Aorta (tissue), 5 donors: ENCODE measurements around the gene TATDN2. TPM values are rescaled to one million over a fixed set of nuclear protein-coding genes. Genes with fewer than 3 reads are reported as not detected.

Experiments used
- ATAC-seq: fragments of 200-7000 bp; cut with Tn5 transposase; one replicate; pipeline ENCODE4 v1.9.1; 2022; ENCODE audit warnings: moderate library complexity; ENCODE audit not compliant: low FRiP score
- DNase-seq, 2 donors: peaks; one replicate each; pipeline ENCODE4 v3.0.0-alpha.2; 2020
- H3K27ac ChIP-seq, 2 donors: one replicate each; pipeline ENCODE4 v1.5.1; 2013; ENCODE audit warnings: low read length in 2 of 2, mild to moderate bottlenecking in 2 of 2, moderate library complexity in 2 of 2, control low read depth in 1 of 2, inconsistent platforms in 1 of 2, low read depth in 1 of 2
- H3K27me3 ChIP-seq, 2 donors: one replicate each; pipeline ENCODE4 v1.6.1; 2013; ENCODE audit warnings: control low read depth in 1 of 2, low read length in 1 of 2, mild to moderate bottlenecking in 1 of 2, moderate library complexity in 1 of 2; ENCODE audit not compliant: insufficient read depth in 2 of 2, control insufficient read depth in 1 of 2
- H3K36me3 ChIP-seq, 2 donors: one replicate each; pipeline ENCODE4 v1.6.1; 2013; ENCODE audit warnings: control low read depth in 1 of 2, low read length in 1 of 2, mild to moderate bottlenecking in 1 of 2; ENCODE audit not compliant: insufficient read depth in 2 of 2, control insufficient read depth in 1 of 2
- H3K4me1 ChIP-seq, 2 donors: one replicate each; pipeline ENCODE4 v1.6.1; 2013; ENCODE audit warnings: low read length in 2 of 2, control low read depth in 1 of 2, mild to moderate bottlenecking in 1 of 2, moderate library complexity in 1 of 2; ENCODE audit not compliant: insufficient read depth in 2 of 2, control insufficient read depth in 1 of 2
- H3K4me3 ChIP-seq, 2 donors: one replicate each; pipeline ENCODE4 v1.5.1; 2013; ENCODE audit warnings: low read length in 2 of 2, control low read depth in 1 of 2, mild to moderate bottlenecking in 1 of 2
- H3K9me3 ChIP-seq: one replicate; pipeline ENCODE4 v1.6.1; 2013; ENCODE audit warnings: mild to moderate bottlenecking, low read length; ENCODE audit not compliant: control insufficient read depth
- WGBS, 2 donors: extraction: QIAGEN DNeasy Blood & Tissue Kit; methylation state at CpG; one replicate each; pipeline ENCODE4 v1.1.7; 2013; 5-methylcytosine and 5-hydroxymethylcytosine counted together
- intact Hi-C, 2 donors: fragments of 100-400 bp; cut with DNase I; formaldehyde crosslinking; loops; one replicate each; pipeline versions ENCODE4 v1.14.2 to v1.15.0; 2022
- polyA plus RNA-seq, 2 donors: library from polyadenylated mRNA; stranded (reverse); fragments of 200-250 nt; gene quantifications; one replicate each; pipeline ENCODE4 v1.2.3, GENCODE V29; 2013
- total RNA-seq, 2 donors: library from RNA; stranded (reverse); fragmentation: NEBNext Ultra II Directional; extraction: Animal tissue kit (Norgen Biotek cat#: 25700); gene quantifications; one replicate each; pipeline ENCODE4 v1.2.1, GENCODE V29; 2021
- donor health status: healthy with polysubstance abuse.
- donor health status: Bipolar disorder and iron deficiency.
- donor health status: DM: no; HTN: no; CAD: no.
- donor health status: DM: no; HTN: no; CAD: no.
- donor health status: DM: yes; HTN: yes; CAD: no.

The TATDN2 gene
- total and polyA plus RNA-seq, 4 donors, result 14.0 to 36.3 (median 22.6) TPM

DNA sequence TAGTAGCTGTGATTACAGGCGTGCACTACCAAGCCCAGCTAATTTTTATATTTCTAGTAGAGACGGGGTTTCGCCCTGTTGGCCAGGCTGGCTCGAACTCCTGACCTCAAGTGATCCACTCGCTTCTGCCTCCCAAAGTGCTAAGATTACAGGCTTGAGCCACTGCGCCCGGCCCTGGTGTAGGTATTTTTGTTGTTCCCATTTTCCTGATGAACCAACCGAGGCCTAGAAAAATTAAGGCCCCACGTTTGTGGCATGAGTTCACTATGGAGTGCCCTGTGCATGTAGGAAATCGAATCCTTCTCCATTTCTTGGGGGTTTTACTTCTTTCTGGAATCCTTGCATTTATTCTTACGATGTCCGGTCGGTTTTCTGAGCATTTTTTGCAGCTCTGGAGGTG is 14.3 kb upstream of the TATDN2 start:
- Histone ChIP-seq H3K36me3 (peaks cover 0 to 3% of the 10 kb centered on the region in 2 donors), H3K27ac (no peak overlapping the region), H3K9me3 (no peaks in the 10 kb centered on the region), H3K4me1 (no peaks in the 10 kb centered on the region), H3K27me3 (no peaks in the 10 kb centered on the region), H3K4me3 (no peak overlapping the region)
- ATAC-seq (no peak), DNase-seq (no peak)
- WGBS, 2 donors, result 93% methylated on average over 13 of the region's 13 CpGs
- intact Hi-C loops, result no loop called here

DNA sequence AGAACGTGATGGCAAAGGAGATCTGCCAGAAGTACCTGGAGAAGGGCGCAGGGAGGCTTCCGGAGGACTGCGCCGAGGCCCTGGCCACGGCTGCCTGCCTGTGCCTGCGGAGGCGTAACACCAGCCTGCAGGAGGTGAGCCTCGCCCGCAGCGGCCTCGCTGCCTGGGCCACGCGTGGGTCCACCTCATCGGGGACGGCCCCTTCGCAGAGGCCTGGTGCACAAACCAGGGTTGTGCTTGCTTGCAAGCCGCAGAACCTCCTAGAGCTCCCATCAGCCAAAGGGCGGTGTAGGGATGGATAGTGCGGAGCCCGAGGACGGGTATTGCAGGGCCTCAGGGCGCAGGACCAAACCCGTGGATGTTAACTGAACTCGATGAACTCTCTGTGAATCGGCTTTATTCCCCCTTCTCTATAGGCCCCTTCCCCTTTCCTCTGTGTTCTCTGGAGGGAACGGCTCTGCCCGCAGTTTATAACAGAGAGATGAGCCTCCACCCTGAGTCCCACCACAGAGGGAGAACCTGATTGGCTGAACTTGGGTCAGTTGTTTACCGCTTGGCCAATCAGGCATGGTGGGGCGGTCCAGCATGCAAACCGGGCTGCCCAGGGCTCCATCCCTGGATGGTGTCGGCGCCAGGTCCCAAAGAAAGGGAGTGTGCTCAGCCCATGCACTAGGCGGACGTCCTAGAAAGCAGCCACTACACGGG is 13.6 kb upstream of the TATDN2 start:
- intact Hi-C loops, result no loop called here
- Histone ChIP-seq H3K9me3 (no peaks in the 10 kb centered on the region), H3K4me3 (no peak overlapping the region), H3K27ac (no peak overlapping the region), H3K27me3 (no peaks in the 10 kb centered on the region), H3K36me3 (peaks cover 0 to 3% of the 10 kb centered on the region in 2 donors), H3K4me1 (no peaks in the 10 kb centered on the region)
- DNase-seq (no peak), ATAC-seq (no peak)
- 91 to 92% methylated on average over 36 of the region's 36 CpGs for WGBS, 2 donors

DNA sequence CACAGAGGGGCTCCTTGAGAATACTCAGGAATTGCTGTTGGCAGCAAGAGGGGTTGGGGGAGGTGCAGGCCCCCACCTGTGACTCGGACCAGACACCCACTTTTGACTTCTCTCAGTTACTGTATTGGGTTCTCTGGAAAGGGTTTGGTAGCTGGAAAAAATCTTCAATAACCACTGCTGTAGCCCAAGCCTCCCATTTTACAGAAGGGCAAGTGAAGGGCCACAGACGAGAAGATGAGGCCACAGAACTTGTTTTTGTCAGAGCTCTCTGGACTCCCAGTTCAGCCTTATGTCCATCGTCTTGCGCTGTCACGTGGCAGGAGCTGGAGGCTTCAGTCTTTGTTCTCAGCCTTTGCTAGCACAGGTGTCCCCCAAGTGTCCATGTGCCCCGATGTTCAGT is 12.7 kb upstream of the TATDN2 start:
- Histone ChIP-seq H3K36me3 (peaks cover 0 to 3% of the 10 kb centered on the region in 2 donors), H3K4me3 (no peak overlapping the region), H3K4me1 (no peaks in the 10 kb centered on the region), H3K27ac (no peak overlapping the region), H3K27me3 (no peaks in the 10 kb centered on the region), H3K9me3 (no peaks in the 10 kb centered on the region)
- intact Hi-C loops, result no loop called here
- no peak for DNase-seq
- WGBS, 2 donors, result 87 to 96% methylated on average over 6 of the region's 6 CpGs
- no peak for ATAC-seq

DNA sequence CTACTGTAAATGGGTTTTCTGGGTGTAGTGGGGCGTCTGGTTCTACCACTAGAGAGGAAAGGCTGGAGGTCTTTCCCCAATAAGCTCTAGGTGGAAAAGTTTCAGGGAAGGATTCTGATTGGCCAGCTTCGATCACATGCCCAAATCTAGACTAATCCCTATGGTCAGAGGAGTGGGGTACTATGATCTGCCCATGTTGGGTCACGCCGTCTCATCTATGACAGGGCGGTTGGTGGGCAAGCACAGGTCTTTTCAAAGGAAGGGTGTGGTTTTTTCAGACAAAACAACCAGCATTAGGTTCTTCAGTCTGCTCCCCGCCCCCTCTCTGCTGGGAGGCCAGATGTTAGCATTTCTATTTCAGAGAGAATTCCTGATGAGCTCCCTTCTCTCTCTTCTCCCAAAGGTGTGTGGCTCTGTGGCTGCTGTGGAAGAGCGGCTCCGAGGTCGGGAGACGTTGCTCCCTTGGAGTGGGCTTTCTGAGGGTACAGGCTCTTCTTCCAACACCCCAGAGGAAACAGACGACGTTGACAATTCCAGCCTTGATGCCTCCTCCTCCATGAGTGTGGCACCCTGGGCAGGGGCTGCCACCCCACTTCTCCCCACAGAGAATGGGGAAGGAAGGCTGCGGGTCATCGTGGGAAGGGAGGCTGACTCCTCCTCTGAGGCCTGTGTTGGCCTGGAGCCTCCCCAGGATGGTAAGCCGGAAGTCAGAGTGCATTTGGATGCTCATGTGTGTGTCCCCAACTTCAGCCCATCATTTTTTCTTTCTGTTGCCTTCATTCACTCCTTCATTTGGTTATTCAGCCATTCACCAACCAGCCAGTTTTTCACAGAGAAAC is 9.7 kb upstream of the TATDN2 start:
- Histone ChIP-seq H3K4me1 (no peaks in the 10 kb centered on the region), H3K27me3 (no peaks in the 10 kb centered on the region)
- WGBS, 2 donors, result 89 to 90% methylated on average over 15 of the region's 15 CpGs

DNA sequence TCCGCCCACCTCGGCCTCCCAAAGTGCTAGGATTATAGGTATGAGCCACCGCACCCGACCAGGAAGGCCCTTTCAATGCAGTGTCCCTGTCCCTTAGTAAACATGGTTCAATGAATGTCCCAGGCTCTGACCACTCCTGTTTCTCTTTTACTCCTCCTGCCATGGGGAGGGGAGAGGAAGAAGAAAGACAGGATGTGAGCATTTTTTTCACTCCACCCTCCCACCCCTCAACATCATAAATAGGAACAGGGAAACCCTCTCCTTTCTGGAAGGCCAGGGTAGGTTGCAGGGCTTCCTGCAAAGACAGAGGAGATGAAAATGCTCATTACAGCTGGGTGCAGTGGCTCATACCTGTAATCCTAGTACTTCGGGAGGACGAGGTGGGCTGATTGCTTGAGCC is 7.5 kb upstream of the TATDN2 start:
- Histone ChIP-seq H3K4me1 (no peaks in the 10 kb centered on the region), H3K9me3 (peaks cover 2% of the 10 kb centered on the region), H3K36me3 (peaks cover 0 to 5% of the 10 kb centered on the region in 2 donors), H3K27ac (no peak overlapping the region), H3K27me3 (no peaks in the 10 kb centered on the region), H3K4me3 (no peak overlapping the region)
- ATAC-seq, result no peak
- intact Hi-C loops, result no loop called here
- DNase-seq, result no peak
- WGBS, 2 donors, result 90 to 94% methylated on average over 6 of the region's 6 CpGs

More for the DNA sequence above, 9.7 kb upstream of the TATDN2 start:
- H3K9me3 ChIP-seq, result no peaks in the 10 kb centered on the region
- peaks cover 0 to 3% of the 10 kb centered on the region in 2 donors for H3K36me3 ChIP-seq
- peak in 1 of 2 donors; percentile 61 for DNase-seq
- intact Hi-C loops, result no loop called here
- no peak for ATAC-seq
- no peak overlapping the region for H3K27ac ChIP-seq
- no peak overlapping the region for H3K4me3 ChIP-seq

DNA sequence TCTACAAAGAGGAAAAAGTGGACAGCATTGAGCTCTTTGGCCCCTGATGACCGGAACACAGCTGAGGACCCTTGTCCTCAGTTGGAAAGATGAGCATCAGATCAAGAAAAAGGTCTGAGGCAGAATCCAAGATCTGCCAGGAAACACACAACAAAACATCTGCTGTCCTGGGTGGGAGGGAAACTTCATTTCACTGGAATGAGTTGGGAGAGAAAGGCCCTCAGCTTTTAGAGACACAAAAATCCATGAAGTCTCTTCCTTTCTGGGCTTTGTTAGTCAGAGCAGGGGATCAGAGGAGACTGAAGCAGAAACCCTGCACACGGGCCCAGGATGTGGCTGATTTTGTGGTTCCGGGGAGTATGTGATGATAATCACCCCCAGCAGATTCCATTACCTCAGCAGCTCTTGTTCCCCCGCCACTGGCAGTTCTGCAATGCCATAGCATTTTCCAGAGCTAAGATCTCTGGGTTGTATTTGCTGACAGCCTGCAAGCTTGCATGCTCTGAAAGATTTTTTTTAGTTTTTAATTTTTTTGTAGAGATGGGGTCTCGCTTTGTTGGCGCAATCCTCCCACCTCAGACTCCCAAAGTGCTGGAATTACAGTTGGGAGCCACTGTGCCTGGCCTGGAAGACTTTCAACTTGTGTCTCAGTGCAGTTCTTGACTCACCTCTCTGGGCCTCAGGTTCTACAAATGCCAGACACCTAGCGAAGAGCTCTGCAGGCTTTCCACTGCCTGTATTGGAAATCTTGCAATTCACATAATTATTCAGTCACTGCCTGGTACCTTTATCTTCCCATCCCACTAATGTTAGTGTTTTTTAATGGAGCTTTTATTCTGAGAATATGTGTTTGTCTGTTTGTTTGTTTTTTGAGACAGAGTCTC is 5.8 kb upstream of the TATDN2 start:
- peak in 1 of 2 donors; percentile 69 for DNase-seq
- Histone ChIP-seq H3K27me3 (no peaks in the 10 kb centered on the region), H3K36me3 (peaks cover 0 to 5% of the 10 kb centered on the region in 2 donors), H3K9me3 (peaks cover 2% of the 10 kb centered on the region), H3K27ac (no peak overlapping the region), H3K4me1 (no peaks in the 10 kb centered on the region), H3K4me3 (no peak overlapping the region)
- no peak for ATAC-seq
- 86 to 88% methylated on average over 7 of the region's 7 CpGs for WGBS, 2 donors
- intact Hi-C loops, result no loop called here

DNA sequence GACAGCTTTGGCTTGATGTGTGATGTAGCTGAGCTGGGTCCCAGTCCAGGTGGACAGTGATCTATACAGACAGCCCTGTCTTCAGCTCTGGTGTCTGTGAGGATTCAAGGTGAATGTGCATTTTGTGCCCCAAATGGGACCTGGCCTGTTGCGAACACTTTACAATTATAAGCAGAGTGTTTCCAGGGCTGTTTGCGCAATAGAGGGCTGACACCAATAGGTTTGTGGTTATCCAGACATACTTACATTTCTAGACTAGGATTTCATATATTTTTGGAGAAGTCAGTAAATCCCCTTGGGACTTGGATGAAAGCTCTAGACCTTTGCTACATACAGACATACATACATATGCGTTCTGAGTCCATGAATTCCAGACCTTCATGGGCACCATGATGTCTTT is 4.2 kb upstream of the TATDN2 start:
- WGBS, 2 donors, result 85 to 86% methylated on average over 3 of the region's 3 CpGs
- DNase-seq (no peak), ATAC-seq (no peak)
- H3K27me3 ChIP-seq, result no peaks in the 10 kb centered on the region
- H3K4me3 ChIP-seq, result no peak overlapping the region
- H3K27ac ChIP-seq, result no peak overlapping the region
- H3K9me3 ChIP-seq, result peaks cover 2% of the 10 kb centered on the region
- H3K4me1 ChIP-seq, result no peaks in the 10 kb centered on the region
- H3K36me3 ChIP-seq, result peaks cover 0 to 2% of the 10 kb centered on the region in 2 donors
- intact Hi-C loops, result no loop called here

DNA sequence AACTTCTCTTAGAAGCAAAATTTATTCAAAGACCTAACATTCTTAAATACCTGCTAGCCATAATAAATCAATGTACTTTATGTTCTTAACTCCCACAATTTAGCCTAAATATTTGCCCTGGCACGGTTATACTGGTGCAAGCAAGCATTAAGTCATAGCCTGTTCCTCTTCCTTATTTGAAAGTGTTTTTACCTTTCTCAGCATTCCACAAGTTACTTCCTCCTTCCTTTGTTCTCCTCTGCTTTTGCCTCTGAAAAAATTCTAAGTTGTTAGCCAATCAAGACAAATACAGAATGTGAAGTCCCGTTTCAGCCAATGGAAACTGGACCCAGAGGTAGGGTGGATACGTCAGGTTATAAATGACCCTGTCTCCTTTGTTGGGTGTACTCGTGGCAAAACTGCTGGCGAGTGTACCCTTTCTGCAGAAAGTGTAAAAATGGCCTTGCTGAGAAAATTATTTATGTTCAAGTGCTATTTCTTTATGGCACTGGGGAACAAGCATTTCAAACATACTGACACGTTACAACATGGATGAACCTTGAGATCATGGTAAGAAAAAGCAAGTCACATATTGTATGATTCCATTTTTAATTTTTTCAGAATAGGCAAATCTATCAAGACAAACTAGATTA is 3.1 kb upstream of the TATDN2 start:
- intact Hi-C loops, result no loop called here
- ATAC-seq, result no peak

More for the DNA sequence above, 3.1 kb upstream of the TATDN2 start:
- DNase-seq, result no peak
- WGBS, 2 donors, result 91 to 92% methylated on average over 6 of the region's 6 CpGs
- Histone ChIP-seq H3K4me3 (no peak overlapping the region), H3K27me3 (no peaks in the 10 kb centered on the region), H3K27ac (no peak overlapping the region), H3K4me1 (no peaks in the 10 kb centered on the region), H3K36me3 (peaks cover 0 to 2% of the 10 kb centered on the region in 2 donors), H3K9me3 (peaks cover 2% of the 10 kb centered on the region)
